Activated gamma-delta T cell treated with anti-CD3 and anti-CD28 coated beads, Interleukin-2, amount 50 U/mL, for 16 hours (primary cell): ENCODE measurements around the gene CHMP1A.
"Not testable (repeated sequence)": the region's sequence is repeated elsewhere in the genome, so short reads cannot be mapped to it uniquely, and the experiment has no call there.

Experiments used
- DNase-seq: peaks from one replicate; pipeline ENCODE4 v3.0.0-alpha.2; 2020; ENCODE audit warnings: low read depth

The CHMP1A gene

GRCh38 chr16:89691986-89692569 is 34.6 kb upstream of the CHMP1A start:
- DNase-seq = no peak

GRCh38 chr16:89691231-89691985 is 33.9 kb upstream of the CHMP1A start:
- DNase-seq = no peak

GRCh38 chr16:89690392-89690901 is 32.9 kb upstream of the CHMP1A start:
- DNase-seq = no peak

GRCh38 chr16:89689621-89690020 is 32.1 kb upstream of the CHMP1A start:
- DNase-seq = not testable (repeated sequence)

- no peak for DNase-seq
These were observed 31.6 kb upstream of the CHMP1A start for GRCh38 chr16:89689142-89689541.

GRCh38 chr16:89688395-89688794 is 30.9 kb upstream of the CHMP1A start:
- no peak for DNase-seq

GRCh38 chr16:89687092-89687940 is 29.8 kb upstream of the CHMP1A start:
- no peak for DNase-seq

- peak; percentile 80 for DNase-seq
These were observed 29.1 kb upstream of the CHMP1A start, which contains the start of gene CDK10 for GRCh38 chr16:89686520-89687091. Gene CDK10 (plus strand): TSS chr16:89686689. CDS start chr16:89686711, 22 bp downstream.

- no peak for DNase-seq
These were observed 28.4 kb upstream of the CHMP1A start for GRCh38 chr16:89685916-89686315.

- DNase-seq = no peak
These were observed 20.8 kb upstream of the CHMP1A start for GRCh38 chr16:89678258-89678657.

- DNase-seq = no peak
These were observed 14.9 kb upstream of the CHMP1A start for GRCh38 chr16:89672177-89672941.

GRCh38 chr16:89671565-89671964 is 14.1 kb upstream of the CHMP1A start:
- not testable (repeated sequence) for DNase-seq

GRCh38 chr16:89670496-89671431 is 13.3 kb upstream of the CHMP1A start:
- DNase-seq = no peak

- no peak for DNase-seq
These were observed 12.2 kb upstream of the CHMP1A start for GRCh38 chr16:89669755-89670154.

GRCh38 chr16:89668790-89669158 is 11.3 kb upstream of the CHMP1A start:
- no peak for DNase-seq

GRCh38 chr16:89667633-89668032 is 10.1 kb upstream of the CHMP1A start:
- no peak for DNase-seq

GRCh38 chr16:89667000-89667399 is 9.5 kb upstream of the CHMP1A start:
- DNase-seq = not testable (repeated sequence)

- not testable (repeated sequence) for DNase-seq
These were observed 6.7 kb upstream of the CHMP1A start for GRCh38 chr16:89664238-89664637.

GRCh38 chr16:89661215-89661614 is 3.7 kb upstream of the CHMP1A start:
- no peak for DNase-seq

GRCh38 chr16:89660146-89660545 is 2.6 kb upstream of the CHMP1A start:
- DNase-seq = no peak
